Measurements from ENCODE around the gene CIAO1.

CIAO1 gene

DNA sequence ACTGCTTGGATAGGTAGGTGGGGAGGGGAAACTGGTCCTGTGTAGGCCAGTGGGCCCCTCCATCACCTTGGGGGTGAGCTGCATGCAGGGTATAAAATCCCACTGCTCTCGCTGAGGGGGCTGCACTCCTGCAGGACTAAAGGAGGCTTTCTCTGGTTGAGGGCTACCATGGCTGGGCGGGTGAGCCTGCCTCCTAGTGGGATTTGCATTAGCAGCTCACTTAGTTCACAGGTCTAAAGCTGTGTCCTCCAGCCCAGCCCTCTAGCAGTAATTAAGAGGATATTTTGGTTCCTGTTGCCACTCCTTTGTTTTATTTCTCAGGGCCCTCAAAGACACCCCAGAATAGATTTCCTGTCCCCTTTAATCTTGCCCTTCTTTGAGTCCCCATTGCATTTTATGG lies 24.8 kb upstream of the CIAO1 start:
- POLR2A ChIA-PET: interaction anchor here (1.6 kb wide), 1 partner anchor 33 kb away, joined by 3 read pairs; the partner anchor contains the start of gene STARD7
- H3K4me3 ChIP-seq (ENCODE audit: low read depth, low read length): no peak overlapping the region
- no peak for DNase-seq (ENCODE audit: low read depth, low spot score)
- CTCF ChIA-PET: interaction anchor here (2.9 kb wide), 1 partner anchor 103 kb away, joined by 10 read pairs; the partner anchor contains the start of gene ASTL
- TF ChIP-seq CTCF (IDR thresholded peaks at IDR 0.05; ENCODE audit: insufficient read depth, low read length, missing control alignments): no peak

- peak; percentile 34 for DNase-seq (ENCODE audit: low read depth, low spot score)
- no peak overlapping the region for H3K4me3 ChIP-seq (ENCODE audit: low read depth, low read length)
- POLR2A ChIA-PET: no interaction called here
- CTCF ChIA-PET: interaction anchor here (2.9 kb wide), 1 partner anchor 103 kb away, joined by 10 read pairs; the partner anchor contains the start of gene ASTL
- no peak for TF ChIP-seq CTCF (IDR thresholded peaks at IDR 0.05; ENCODE audit: insufficient read depth, low read length, missing control alignments)
Measured at GRCh38 chr2:96241900-96242611, 24.0 kb upstream of the CIAO1 start.

- no peak for TF ChIP-seq CTCF (IDR thresholded peaks at IDR 0.05; ENCODE audit: insufficient read depth, low read length, missing control alignments)
- H3K4me3 ChIP-seq (ENCODE audit: low read depth, low read length): no peak overlapping the region
- DNase-seq (ENCODE audit: low read depth, low spot score): no peak
- CTCF ChIA-PET: interaction anchor here (2.1 to 2.9 kb wide), 2 partner anchors 69 to 105 kb away, joined by 5 to 10 read pairs; partner anchors contain the start of gene ASTL
- POLR2A ChIA-PET: no interaction called here
Measured at GRCh38 chr2:96243843-96244242, 22.2 kb upstream of the CIAO1 start.

DNA sequence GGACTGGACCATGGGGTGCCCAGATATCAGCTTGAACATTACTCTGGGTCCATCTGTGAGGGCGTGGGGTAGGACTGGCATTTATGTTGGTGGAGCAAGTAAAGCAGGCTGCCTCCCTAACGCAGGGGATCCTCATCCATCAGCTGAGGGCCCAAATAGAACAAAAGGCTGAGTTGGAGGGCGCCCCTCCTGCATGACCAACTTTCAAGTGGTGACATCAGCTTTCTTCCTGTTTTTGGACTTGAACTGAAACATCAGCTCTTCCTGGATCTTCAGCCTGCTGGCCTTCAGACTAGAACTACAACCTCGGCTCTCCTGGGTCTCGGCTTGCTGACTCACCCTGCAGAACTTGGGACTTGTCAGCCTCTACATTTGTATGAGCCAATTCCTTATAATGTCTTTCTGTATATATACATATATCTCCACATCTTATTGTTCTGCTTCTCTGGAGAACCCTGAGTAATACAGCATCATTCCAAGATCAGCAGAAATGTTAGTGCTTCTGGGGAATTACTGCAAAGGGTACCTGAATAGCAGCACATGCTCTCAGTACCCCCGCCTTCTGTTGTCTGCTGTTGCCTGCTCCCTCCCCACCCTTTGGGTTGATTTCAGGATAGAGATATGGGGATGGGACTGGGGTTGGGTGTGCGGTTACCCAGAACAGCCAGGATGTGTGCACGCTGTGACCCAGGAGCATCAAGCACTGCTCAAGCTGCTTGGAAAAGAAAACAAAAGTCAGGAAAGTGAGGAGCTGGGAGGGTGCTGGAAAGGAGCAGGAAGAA lies 20.2 kb upstream of the CIAO1 start:
- POLR2A ChIA-PET: no interaction called here
- no peak overlapping the region for H3K4me3 ChIP-seq (ENCODE audit: low read depth, low read length)
- CTCF ChIA-PET: interaction anchor here (0.8 to 1.6 kb wide), 5 partner anchors 15 to 107 kb away, joined by 3 to 4 read pairs (median 3); no protein-coding TSS in a partner anchor
- TF ChIP-seq CTCF (IDR thresholded peaks at IDR 0.05; ENCODE audit: insufficient read depth, low read length, missing control alignments): no peak
- no peak for DNase-seq (ENCODE audit: low read depth, low spot score)

DNA sequence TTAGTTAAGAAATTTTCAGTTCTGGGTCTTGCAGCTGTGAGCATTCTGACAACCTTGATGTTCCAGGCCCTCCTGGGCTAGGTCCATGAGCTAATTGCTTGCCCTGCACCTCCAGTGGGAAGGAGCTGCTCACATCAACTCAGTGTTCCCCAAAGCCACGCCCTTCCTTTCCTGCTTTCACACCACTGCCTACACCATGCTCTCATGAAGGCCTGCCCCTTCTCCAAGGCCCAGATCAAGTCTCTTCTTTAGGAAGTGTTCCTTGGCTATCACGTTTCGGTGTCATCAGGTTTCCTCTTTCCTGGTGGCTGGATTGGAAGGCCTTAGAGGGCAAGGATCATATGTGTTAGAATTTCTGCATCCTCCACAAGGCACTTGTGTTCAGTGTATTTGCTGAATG lies 19.0 kb upstream of the CIAO1 start:
- POLR2A ChIA-PET: no interaction called here
- H3K4me3 ChIP-seq (ENCODE audit: low read depth, low read length): no peak overlapping the region
- DNase-seq (ENCODE audit: low read depth, low spot score): no peak
- CTCF ChIA-PET: interaction anchor here (1.1 kb wide), 1 partner anchor 72 kb away, joined by 3 read pairs; no protein-coding TSS in a partner anchor
- TF ChIP-seq CTCF (IDR thresholded peaks at IDR 0.05; ENCODE audit: insufficient read depth, low read length, missing control alignments): no peak

- no peak for TF ChIP-seq CTCF (IDR thresholded peaks at IDR 0.05; ENCODE audit: insufficient read depth, low read length, missing control alignments)
- ChIA-PET POLR2A (no interaction called here), CTCF (interaction anchor here (0.6 to 3.4 kb wide), 3 partner anchors 12 to 74 kb away, joined by 3 to 16 read pairs (median 3); no protein-coding TSS in a partner anchor)
- no peak for DNase-seq (ENCODE audit: low read depth, low spot score)
- H3K4me3 ChIP-seq (ENCODE audit: low read depth, low read length): no peak overlapping the region
Measured at GRCh38 chr2:96247896-96248295, 18.1 kb upstream of the CIAO1 start.
